GM23338 (cell line): ENCODE results near the gene SEC14L1.

Experiments
- CREB1 ChIP-seq: fragments of 250-450 bp; sonication (Bioruptor Pico); IDR thresholded peaks from 2 replicates; pipeline ENCODE4 v1.5.0; 2020; ENCODE audit warnings: low read depth, mild to moderate bottlenecking, moderate library complexity
- TF ChIP-seq, protein P1 (sequence below), 2 experiments: fragments of 200-600 bp in 1 of 2; sonication (generic) in 1 of 2; conservative IDR thresholded peaks; 2 replicates each; pipeline versions ENCODE4 v1.5.1 to v1.6.1; 2016 to 2017; ENCODE audit warnings: antibody characterized with exemption in 2 of 2, low read depth in 2 of 2, mild to moderate bottlenecking in 2 of 2, moderate library complexity in 1 of 2

- TF ChIP-seq, protein P1, sequence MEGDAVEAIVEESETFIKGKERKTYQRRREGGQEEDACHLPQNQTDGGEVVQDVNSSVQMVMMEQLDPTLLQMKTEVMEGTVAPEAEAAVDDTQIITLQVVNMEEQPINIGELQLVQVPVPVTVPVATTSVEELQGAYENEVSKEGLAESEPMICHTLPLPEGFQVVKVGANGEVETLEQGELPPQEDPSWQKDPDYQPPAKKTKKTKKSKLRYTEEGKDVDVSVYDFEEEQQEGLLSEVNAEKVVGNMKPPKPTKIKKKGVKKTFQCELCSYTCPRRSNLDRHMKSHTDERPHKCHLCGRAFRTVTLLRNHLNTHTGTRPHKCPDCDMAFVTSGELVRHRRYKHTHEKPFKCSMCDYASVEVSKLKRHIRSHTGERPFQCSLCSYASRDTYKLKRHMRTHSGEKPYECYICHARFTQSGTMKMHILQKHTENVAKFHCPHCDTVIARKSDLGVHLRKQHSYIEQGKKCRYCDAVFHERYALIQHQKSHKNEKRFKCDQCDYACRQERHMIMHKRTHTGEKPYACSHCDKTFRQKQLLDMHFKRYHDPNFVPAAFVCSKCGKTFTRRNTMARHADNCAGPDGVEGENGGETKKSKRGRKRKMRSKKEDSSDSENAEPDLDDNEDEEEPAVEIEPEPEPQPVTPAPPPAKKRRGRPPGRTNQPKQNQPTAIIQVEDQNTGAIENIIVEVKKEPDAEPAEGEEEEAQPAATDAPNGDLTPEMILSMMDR (conservative IDR thresholded peaks at IDR 0.05; ENCODE audit: low read depth in 2 of 2) = no peak
- TF ChIP-seq CREB1 (CRISPR knock-in tag) = no peak
Measured at GRCh38 chr17:77115947-77116346, 24.8 kb upstream of the SEC14L1 start.
